Spleen (tissue), 11 donors: ENCODE results near the gene KRTAP5-3. TPM values are rescaled to one million over a fixed set of nuclear protein-coding genes. Genes with fewer than 3 reads are reported as not detected.
A peak's percentile ranks its signal among the peaks of the same experiment; 100 is the strongest.
"Not testable (repeated sequence)": the region's sequence is repeated elsewhere in the genome, so short reads cannot be mapped to it uniquely, and the experiment has no call there.

ENCODE experiments used
- DNase-seq: peaks from one replicate; pipeline ENCODE4 v3.0.0-alpha.2; 2020
- H3K27ac ChIP-seq, 8 donors: fragments of 200-600 bp; sonication (generic) in 7 of 8; 1 replicate in 4 of 8; 2 replicates in 4 of 8; pipeline versions ENCODE4 v1.5.0 to v1.8.0; 2016 to 2021; ENCODE audit warnings: inconsistent platforms in 4 of 8, mild to moderate bottlenecking in 4 of 8, moderate library complexity in 1 of 8
- H3K27me3 ChIP-seq, 7 donors: fragments of 200-600 bp; sonication (generic) in 6 of 7; replicated peaks in 1 of 7; 1 replicate in 4 of 7; 2 replicates in 3 of 7; pipeline versions ENCODE4 v1.5.0 to v1.8.0; 2016 to 2021; ENCODE audit warnings: inconsistent platforms in 3 of 7, mild to moderate bottlenecking in 1 of 7
- H3K36me3 ChIP-seq, 6 donors: fragments of 200-600 bp; sonication (generic) in 5 of 6; 1 replicate in 4 of 6; 2 replicates in 2 of 6; pipeline versions ENCODE4 v1.5.0 to v1.8.0; 2016 to 2021; ENCODE audit warnings: inconsistent platforms in 2 of 6
- H3K4me1 ChIP-seq, 6 donors: fragments of 200-600 bp; sonication (generic) in 5 of 6; 1 replicate in 3 of 6; 2 replicates in 3 of 6; pipeline versions ENCODE4 v1.5.0 to v1.8.0; 2016 to 2021; ENCODE audit warnings: inconsistent platforms in 3 of 6
- H3K4me3 ChIP-seq, 8 donors: fragments of 200-600 bp; sonication (generic) in 7 of 8; 1 replicate in 4 of 8; 2 replicates in 4 of 8; pipeline versions ENCODE4 v1.5.0 to v1.8.0; 2016 to 2021; ENCODE audit warnings: inconsistent platforms in 4 of 8, mild to moderate bottlenecking in 4 of 8, moderate library complexity in 2 of 8
- H3K9me3 ChIP-seq, 8 donors: fragments of 200-600 bp; sonication (generic) in 7 of 8; 1 replicate in 4 of 8; 2 replicates in 4 of 8; pipeline versions ENCODE4 v1.5.0 to v1.8.0; 2016 to 2021; ENCODE audit warnings: inconsistent platforms in 4 of 8
- POLR2A ChIP-seq, 3 donors: fragments of 450-650 bp; IDR thresholded peaks; one replicate each; pipeline ENCODE4 v1.5.1; 2017; ENCODE audit warnings: antibody characterized with exemption in 3 of 3, mild to moderate bottlenecking in 1 of 3
- POLR2AphosphoS5 ChIP-seq, 3 donors: sonication (generic); formaldehyde crosslinking; IDR thresholded peaks; one replicate each; pipeline ENCODE4 v1.5.1; 2017; ENCODE audit warnings: antibody characterized with exemption in 3 of 3
- WGBS, 5 donors: extraction: QIAGEN DNeasy Blood & Tissue Kit in 3 of 5; methylation state at CpG; one replicate each; pipeline versions ENCODE4 v1.1.5 to v1.1.7; 2013 to 2018; 5-methylcytosine and 5-hydroxymethylcytosine counted together
- intact Hi-C: fragments of 100-400 bp; cut with DNase I; formaldehyde crosslinking; loops from one replicate; pipeline ENCODE4 v1.15.0; 2023; ENCODE audit warnings: low total_unique reads
- polyA plus RNA-seq, 3 donors: library from polyadenylated mRNA; stranded (reverse); fragments of 200-250 nt; gene quantifications; one replicate each; pipeline ENCODE4 v1.2.1, GENCODE V29; 2013
- total RNA-seq, 7 donors: library from RNA; depleted of rRNA in 3 of 7; stranded (reverse); fragments of >200 nt in 3 of 7; fragmentation: NEBNext Ultra II Directional in 4 of 7; extraction: Animal tissue kit (Norgen Biotek cat#: 25700) in 4 of 7; gene quantifications; one replicate each; pipeline versions ENCODE4 v1.1.0 to v1.2.1, GENCODE V29; 2016 to 2021
- TF ChIP-seq, protein P1 (sequence below), 11 experiments: fragments of 200-600 bp in 7 of 11; fragments of 450-650 bp in 4 of 11; sonication (generic) in 4 of 11; IDR thresholded peaks in 8 of 11; conservative IDR thresholded peaks in 3 of 11; 1 replicate in 7 of 11; 2 replicates in 4 of 11; pipeline versions ENCODE4 v1.4.0 to v1.8.0; 2016 to 2021; ENCODE audit warnings: antibody characterized with exemption in 11 of 11, inconsistent platforms in 4 of 11, mild to moderate bottlenecking in 1 of 11
- donor health status: healthy with polysubstance abuse.
- donor health status: DM: no; HTN: no; CAD: no; lungs with moderate emphysema.
- donor health status: DM: no; HTN: no; CAD: no.
- donor health status: Bipolar disorder and iron deficiency.
- donor health status: healthy.
- donor health status: DM: no; HTN: no; CAD: no.
- donor health status: DM: yes; HTN: yes; CAD: no.

The KRTAP5-3 gene
- total and polyA plus RNA-seq, 10 donors, result not detected

DNA sequence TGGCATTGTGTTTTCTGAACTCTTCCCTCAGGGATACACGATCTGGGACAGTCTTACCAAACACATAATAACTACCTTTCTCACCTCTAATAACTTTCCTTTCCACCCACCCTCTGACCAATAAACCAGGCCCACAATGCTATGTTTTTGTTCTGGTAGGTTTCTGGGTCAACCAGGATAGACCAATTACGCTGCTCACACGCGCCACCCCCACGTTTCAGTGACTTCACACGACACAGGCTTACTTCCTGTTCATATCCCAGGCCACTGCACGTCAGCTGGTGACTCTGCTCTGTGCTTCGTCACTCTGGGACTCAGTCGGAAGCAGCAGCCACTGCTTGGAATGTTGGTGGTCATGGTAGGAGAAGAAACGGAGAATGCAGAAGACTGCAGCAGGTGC, 11.2 kb upstream of the KRTAP5-3 start:
- Histone ChIP-seq H3K27me3 (peaks cover 0 to 23% (median 4%) of the 10 kb centered on the region in 7 donors), H3K9me3 (no peaks in the 10 kb centered on the region), H3K4me3 (no peak overlapping the region), H3K4me1 (no peaks in the 10 kb centered on the region), H3K36me3 (no peaks in the 10 kb centered on the region), H3K27ac (no peak overlapping the region)
- intact Hi-C loops, result no loop called here
- TF ChIP-seq POLR2AphosphoS5 (IDR thresholded peaks at IDR 0.05) (no peak), POLR2A (IDR thresholded peaks at IDR 0.05) (no peak)
- TF ChIP-seq, protein P1, sequence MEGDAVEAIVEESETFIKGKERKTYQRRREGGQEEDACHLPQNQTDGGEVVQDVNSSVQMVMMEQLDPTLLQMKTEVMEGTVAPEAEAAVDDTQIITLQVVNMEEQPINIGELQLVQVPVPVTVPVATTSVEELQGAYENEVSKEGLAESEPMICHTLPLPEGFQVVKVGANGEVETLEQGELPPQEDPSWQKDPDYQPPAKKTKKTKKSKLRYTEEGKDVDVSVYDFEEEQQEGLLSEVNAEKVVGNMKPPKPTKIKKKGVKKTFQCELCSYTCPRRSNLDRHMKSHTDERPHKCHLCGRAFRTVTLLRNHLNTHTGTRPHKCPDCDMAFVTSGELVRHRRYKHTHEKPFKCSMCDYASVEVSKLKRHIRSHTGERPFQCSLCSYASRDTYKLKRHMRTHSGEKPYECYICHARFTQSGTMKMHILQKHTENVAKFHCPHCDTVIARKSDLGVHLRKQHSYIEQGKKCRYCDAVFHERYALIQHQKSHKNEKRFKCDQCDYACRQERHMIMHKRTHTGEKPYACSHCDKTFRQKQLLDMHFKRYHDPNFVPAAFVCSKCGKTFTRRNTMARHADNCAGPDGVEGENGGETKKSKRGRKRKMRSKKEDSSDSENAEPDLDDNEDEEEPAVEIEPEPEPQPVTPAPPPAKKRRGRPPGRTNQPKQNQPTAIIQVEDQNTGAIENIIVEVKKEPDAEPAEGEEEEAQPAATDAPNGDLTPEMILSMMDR (IDR thresholded peaks at IDR 0.05 in 8 of 11, conservative IDR thresholded peaks at IDR 0.05 in 3 of 11), result no peak
- DNase-seq, result peak; percentile 40
- WGBS, 5 donors, result 34 to 42% (median 37%) methylated on average over 10 of the region's 10 CpGs

DNA sequence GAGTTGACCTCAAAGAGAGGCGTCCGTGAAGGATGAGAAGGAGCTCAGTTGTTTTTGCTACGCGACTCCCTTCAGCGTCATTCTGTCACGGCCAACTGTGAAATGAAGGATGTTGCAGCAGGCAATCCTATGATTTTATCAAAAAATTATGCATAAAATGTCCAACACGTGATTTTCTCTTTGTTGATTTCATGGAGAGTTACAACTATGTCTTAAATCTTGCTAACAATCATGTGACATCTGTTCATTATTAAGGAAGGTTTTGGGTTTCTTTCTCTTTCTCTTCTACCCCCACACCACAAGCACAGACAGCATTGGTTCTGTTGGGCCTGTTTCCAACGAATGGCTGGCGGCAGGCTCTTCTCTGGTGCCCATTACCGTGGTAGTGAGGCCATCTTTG, 10.0 kb upstream of the KRTAP5-3 start:
- DNase-seq, result no peak
- intact Hi-C loops, result no loop called here
- no peak for TF ChIP-seq POLR2AphosphoS5 (IDR thresholded peaks at IDR 0.05)
- TF ChIP-seq, protein P1 (IDR thresholded peaks at IDR 0.05 in 8 of 11, conservative IDR thresholded peaks at IDR 0.05 in 3 of 11), result no peak
- TF ChIP-seq POLR2A (IDR thresholded peaks at IDR 0.05), result no peak
- Histone ChIP-seq H3K27me3 (peaks cover 0 to 26% (median 4%) of the 10 kb centered on the region in 7 donors), H3K36me3 (no peaks in the 10 kb centered on the region), H3K4me1 (no peaks in the 10 kb centered on the region), H3K4me3 (no peak overlapping the region), H3K9me3 (no peaks in the 10 kb centered on the region), H3K27ac (no peak overlapping the region)
- 85 to 91% (median 86%) methylated on average over 10 of the region's 10 CpGs for WGBS, 5 donors

DNA sequence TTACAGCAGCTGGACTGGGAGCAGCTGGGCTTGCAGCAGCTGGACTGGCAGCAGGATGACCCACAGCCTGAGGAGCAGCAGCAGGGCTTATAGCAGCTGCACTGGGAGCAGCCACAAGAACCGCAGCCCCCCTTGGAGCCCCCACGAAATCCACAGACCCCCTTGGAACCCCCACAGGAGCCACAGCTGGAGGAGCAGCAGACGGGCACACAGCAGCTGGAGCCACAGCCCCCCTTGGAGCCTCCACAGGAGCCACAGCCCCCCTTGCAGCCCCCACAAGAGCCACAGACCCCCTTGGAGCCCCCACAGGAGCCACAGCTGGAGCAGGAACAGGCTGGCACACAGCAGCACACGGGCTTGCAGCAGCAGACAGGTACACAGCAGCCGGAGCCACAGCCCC, 362 bp downstream of the KRTAP5-3 start:
- H3K36me3 ChIP-seq, intact Hi-C loops, H3K9me3 ChIP-seq, H3K27ac ChIP-seq, H3K4me1 ChIP-seq, H3K4me3 ChIP-seq: not testable (repeated sequence)
- WGBS, 5 donors, result 52 to 68% (median 54%) methylated on average over 3 to 5 of the region's 5 CpGs; no CpG with 5 or more reads in 1 of the 5 donors
- peaks cover 0 to 40% (median 0%) of the 10 kb centered on the region in 7 donors for H3K27me3 ChIP-seq
- DNase-seq, result peak; percentile 43

DNA sequence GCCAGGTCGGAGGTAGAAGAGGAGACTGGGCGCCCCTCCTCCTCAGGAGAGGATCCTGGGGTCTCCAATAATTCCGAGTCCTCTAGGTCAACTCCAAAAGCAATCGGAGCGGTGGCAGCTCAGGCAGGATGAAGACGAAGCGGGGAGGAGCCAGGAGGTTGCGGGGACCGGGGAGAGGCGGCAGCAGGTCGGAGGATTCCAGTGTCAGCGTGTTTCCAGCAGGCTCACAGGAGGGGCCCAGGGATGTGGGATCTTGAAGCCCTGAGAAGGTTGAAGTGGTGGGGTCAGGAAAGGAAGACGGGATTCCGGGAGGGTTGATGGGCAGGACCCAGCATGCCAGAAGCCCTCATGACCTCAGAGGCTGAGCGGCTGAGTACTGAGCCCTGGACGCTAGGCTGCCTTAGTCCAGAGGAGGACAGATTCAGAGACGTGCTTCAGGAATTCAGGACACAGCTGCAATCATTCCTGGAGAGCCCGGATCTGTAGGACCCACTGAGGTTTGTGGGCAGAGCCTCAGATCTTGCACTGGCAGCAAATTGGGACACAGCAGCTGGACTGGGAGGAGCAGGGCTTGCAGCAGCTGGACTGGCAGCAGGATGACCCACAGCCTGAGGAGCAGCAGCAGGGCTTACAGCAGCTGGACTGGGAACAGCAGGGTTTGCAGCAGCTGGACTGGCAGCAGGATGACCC, 962 bp downstream of the KRTAP5-3 start:
- DNase-seq, result peak; percentile 54
- H3K4me1 ChIP-seq, H3K4me3 ChIP-seq, H3K27ac ChIP-seq, intact Hi-C loops, H3K36me3 ChIP-seq, H3K9me3 ChIP-seq: not testable (repeated sequence)
- peaks cover 0 to 41% (median 0%) of the 10 kb centered on the region in 7 donors for H3K27me3 ChIP-seq
- WGBS, 5 donors, result 46 to 53% (median 49%) methylated on average over 18 of the region's 18 CpGs

GRCh38 chr11:1605923-1606322, 2.3 kb downstream of the KRTAP5-3 start:
- H3K4me1 ChIP-seq, intact Hi-C loops, H3K9me3 ChIP-seq, H3K36me3 ChIP-seq: not testable (repeated sequence)
- TF ChIP-seq POLR2AphosphoS5 (IDR thresholded peaks at IDR 0.05), result peak in 2 of 3 donors; percentile 43 to 49
- Histone ChIP-seq H3K4me3 (peak overlapping the region in 1 of 8 donors; percentile 11), H3K27ac (peak overlapping the region in 3 of 8 donors; percentile 39 to 48 (median 48)), H3K27me3 (peaks cover 0 to 55% (median 0%) of the 10 kb centered on the region in 7 donors)
- DNase-seq, result peak; percentile 76
- 57 to 74% (median 69%) methylated on average over 11 to 13 of the region's 13 CpGs for WGBS, 5 donors
